Fibroblast of upper back skin (primary cell): ENCODE measurements around the gene CHST9.

Experiments
- DNase-seq: peaks from one replicate; pipeline ENCODE4 v3.0.0-alpha.2; 2013

CHST9 gene

DNA sequence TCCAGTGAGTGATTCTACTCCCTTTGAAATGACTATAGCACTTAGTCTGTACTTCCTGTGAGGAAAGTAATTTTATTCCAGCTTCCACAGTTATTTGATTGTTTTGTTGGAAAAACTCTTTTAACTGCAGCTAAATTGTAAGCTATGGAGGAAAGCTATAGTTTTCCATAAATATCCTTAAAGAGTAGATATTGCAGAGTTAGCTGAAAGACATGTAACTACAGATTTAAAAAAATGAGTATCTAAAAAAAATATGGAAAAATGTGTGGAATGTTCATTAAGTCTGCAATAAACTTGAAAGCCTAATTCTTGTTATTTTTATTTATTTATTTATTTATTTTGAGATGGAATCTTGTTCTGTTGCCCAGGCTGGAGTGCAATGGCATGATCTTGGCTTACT is 262.8 kb downstream of the CHST9 start:
- no peak for DNase-seq

DNA sequence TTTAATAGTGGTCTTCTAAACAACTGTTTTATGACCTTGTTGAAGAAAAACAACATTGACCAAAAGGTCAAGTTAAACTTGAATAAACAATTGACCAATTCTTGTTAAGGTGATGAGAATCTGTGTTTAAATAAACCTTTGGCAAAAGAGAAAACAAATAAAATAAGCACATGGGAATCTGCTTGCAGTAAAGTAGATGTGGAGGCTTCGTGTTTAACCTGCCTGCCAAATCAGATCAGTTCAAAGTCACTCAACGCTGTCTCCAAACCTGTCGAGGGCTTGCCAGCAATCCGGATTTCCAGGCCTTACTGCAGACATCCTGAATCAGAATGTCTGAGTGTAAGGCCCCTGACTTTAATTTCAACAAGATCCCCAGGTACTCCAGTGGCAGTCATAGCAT is 264.5 kb downstream of the CHST9 start:
- no peak for DNase-seq

DNA sequence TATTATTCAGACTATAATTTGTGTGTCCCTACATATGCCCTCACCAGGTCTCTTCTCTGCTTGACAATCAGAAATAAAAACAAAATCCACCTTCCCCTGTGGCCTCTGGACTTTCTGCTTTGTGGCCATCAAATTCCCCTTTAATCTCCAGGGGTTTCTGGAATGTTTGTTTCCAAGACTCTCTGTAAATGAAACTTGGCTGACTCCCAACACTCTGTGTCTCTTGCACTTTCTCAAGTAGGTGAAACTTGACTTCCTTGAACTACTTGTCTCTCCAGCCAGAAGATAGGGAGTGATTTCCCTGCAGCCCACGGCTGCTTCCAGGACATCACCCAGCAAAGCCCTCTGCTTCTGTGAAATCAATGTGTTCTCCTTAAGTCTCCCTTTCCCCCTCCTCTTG is 265.5 kb downstream of the CHST9 start:
- DNase-seq = peak; percentile 5

DNA sequence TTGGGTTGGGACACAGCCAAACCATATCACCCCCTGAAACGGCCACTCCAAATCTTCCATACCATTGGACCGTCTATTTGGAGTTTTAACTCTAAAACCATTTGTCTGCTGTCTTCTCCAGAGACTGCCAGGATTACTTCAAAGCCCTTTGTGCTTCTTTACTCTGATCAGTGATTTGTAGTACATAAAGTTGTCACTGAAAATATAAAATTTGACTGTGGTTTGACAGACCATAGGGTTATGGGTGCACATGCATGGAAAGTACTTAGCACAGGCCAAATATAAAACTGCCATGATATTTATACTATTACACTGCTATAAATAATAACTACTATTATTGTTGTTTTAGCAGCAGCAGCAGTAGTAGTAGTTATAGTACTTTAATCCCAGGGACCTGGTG is 265.9 kb downstream of the CHST9 start:
- DNase-seq = no peak

DNA sequence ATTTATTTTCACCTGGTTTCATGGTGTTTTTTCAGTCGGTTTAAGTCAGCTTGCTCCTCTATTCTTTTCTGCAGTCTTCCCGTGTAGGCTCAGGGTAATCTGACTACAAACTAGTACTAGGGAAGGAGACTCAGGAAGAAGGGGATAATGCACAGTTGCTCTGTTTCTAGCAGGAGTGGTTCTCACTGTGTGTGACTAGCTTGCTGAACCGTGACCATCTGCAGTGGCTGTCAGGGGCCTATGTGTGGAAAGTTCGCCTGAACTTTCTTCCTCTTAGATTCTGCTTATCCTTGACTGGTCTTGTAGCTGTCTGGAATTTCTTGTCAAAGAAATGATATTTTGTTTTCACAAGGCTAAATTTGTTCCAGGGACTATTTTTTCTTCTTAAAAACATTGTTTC is 273.3 kb downstream of the CHST9 start:
- DNase-seq = no peak

DNA sequence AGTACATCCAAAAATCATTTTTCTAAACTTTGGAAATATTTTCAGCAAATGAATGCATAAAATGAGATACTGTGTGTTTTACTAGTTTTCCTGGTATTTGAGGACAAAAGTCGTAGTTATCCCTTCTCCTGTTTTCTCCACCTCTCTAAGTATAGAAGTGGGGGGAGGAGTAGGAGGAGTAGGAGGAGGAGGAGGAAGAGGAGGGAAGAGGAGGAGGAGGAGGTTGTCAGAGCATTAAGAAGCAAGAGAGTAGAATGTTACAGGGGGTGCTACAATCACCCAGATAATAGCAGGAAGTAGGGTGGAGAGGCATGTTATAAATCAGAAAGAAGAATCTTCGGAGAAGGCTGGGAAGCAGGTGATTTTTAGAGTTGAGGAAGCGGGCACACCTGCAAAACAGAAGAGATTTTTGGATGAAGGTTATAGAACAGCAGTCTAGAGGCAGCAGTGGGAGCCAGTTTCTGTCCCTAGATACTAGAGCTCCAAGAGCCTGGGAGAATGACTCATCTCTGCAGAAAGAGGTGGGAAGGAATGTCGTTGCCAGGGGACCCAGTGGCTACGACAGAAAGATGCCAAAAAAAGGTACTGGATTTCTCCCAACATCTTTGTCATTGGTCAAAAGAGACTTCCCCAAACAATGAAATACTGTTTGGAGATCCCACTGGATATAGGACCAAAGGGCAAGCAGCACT is 275.4 kb downstream of the CHST9 start:
- no peak for DNase-seq

DNA sequence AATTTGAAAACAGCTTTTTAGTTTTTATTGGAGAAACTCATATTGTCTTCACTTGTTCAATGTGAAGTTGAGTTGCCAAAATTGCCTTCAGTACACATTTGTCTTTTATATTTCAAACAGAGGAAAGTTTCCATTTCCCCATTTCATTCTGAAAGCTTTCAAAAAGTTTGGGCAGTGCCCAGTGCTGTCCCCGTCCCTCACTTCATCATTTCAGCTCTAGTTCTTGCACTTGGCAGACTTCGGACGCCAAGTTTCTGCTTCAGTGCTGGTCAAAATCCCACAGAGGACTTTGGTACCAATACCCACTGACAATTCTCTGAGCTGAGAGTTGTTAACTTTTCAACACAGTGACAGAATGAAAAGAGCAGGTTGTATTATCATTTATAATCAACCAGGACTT is 276.2 kb downstream of the CHST9 start:
- no peak for DNase-seq

DNA sequence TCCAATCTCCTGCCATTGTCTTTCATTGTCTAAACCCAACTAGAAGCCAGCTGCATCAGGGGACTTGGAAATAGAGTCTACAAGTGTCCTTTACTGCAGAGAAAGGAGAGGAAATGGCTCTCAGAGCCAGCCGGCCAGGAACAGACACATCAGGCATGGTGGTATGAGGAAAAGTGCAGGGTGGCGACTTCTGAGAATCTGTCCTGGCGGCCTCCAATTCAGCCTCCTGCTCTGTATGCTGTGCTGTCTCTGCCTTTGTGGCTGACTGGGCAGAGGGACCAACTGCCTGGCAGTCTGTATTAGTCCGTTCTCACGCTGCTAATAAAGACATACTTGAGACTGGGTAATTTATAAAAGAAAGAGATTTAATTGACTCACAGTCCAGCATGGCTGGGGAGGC is 282.8 kb downstream of the CHST9 start:
- no peak for DNase-seq

DNA sequence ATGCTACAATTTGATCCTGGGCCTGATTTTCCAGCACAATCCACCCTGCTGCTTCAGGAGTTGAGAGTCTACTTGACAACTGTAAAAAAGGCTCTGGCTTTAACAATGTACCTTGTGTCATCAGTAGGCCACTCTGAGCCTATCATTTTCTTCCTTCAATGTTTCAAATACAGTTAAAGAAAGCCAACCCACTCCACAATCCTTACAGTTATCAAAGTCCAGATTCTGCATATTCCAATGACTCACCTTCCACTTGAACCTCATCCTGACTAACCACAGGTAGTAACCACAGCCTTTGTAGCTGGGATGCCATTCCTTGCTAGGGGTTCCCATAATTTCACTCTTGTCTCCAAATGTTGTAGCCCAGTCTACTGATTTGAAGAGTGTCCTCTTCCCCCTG is 284.1 kb downstream of the CHST9 start:
- no peak for DNase-seq

DNA sequence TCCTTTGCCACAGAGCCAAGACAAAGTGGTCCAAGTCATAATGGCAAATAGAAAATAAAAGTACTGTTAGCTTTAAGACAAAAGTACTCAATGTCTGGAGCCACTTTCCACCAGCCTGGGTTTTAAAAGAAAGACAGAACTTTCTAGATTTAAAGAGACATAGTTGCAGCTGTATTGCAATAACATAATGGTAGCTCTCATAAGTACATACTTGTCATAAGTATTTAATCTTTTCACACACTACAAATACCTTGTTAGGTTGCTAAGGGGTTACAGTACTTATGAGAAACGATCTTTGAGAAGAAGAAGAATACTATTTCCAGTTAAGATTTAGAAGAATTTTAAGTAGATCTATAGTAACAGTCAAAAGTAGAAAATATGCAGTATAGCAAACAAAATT is 290.7 kb downstream of the CHST9 start:
- DNase-seq = no peak

DNA sequence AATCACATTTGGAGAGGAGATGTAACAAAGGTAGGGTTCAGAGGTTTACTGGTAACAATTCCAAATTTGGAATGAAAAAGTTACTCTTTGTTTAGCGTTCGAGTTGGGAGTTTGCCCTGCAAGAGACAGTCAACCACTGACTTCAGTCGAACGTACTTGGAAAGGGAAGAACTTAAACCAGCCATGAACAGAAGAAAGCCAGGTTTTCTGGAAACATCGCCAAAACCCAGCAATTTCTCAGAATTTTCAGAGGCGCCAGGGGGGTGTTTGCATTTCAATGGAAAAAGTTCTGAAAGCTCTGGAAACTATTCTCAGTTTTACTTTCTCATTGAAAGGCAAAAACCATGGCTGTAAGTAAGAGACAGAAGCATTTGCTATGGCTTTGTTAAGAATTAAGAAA is 291.1 kb downstream of the CHST9 start:
- DNase-seq = no peak

DNA sequence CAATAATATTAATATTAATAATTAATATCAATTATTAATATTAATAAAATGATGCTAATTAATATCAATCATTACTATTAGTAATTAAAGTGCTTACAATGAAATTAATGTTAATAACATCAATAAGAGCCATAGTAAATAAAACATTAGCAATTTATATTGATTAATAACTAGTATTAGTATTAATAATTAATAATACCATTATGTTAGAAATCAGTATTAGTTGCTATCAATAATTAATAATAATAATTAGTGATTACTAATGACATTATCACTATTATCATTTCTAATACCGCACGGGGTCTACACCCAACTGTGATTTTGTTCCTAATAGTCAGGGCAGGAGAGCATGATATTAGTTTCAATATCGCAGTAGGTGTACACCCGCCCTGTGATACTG is 296.8 kb downstream of the CHST9 start:
- DNase-seq = no peak

DNA sequence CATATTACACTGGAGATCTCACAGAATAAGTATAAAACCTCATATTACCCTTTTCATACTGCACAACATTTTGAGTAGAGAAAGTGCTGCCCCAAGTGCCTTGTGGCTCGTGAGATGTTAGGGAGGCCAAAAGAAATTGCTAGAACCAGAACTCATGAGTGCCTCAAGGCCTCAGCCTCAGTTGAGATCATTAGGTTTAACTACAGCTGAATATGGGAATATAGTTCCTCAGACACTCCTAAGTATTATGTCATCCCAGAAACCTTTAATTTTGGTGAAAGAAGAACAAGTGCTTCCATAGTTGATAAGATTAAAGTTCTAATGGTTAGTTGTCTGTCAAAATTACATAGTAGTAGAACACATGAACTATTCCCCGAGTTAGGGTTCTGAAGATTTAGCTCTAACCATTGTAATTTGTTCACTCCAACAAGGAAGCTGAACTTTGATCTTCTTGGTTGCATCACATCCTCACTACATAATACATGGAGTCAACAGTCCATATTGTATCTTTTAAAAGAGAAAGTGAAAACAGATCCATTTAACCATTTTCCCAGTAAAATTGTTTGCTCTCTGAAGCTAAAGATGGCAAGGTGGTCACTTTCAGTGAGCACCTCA is 310.0 kb downstream of the CHST9 start:
- DNase-seq = no peak

DNA sequence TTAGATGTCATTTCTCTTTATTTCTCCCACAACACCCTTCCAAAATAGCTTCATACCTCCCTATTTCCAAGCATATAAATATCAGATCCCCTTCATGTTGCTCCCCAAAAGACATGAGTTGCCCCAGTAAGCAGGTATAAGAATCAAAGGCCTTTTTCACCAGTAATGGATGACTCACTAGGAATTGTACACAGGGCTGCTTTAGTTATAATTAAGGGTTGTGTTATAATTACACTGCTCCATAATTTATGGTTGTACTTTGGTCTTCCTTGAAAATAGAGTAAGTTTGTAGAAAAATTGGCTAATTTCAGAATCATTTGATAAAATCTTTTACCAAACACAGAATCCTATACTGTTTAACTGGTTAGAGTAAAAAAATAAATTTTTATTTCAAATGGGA is 310.8 kb downstream of the CHST9 start:
- DNase-seq = no peak

DNA sequence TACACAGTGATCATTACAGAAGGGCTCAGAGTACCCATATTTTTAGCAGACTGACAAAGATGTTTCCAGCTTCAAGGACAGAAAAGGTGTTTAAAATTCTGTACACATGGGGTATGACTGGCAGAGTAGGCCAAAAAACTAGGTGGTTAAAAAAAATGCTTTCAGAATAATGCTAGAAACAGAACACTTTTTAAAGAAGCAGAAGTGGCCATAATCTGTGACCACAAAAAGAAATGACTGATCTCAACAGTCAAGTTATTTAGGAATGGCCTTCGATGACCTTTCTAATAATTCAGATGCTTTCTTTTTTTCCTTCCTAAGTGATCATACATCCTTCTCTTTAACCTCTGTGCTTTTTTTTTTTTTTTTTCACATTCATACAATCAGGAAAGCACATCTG is 315.5 kb downstream of the CHST9 start:
- no peak for DNase-seq

DNA sequence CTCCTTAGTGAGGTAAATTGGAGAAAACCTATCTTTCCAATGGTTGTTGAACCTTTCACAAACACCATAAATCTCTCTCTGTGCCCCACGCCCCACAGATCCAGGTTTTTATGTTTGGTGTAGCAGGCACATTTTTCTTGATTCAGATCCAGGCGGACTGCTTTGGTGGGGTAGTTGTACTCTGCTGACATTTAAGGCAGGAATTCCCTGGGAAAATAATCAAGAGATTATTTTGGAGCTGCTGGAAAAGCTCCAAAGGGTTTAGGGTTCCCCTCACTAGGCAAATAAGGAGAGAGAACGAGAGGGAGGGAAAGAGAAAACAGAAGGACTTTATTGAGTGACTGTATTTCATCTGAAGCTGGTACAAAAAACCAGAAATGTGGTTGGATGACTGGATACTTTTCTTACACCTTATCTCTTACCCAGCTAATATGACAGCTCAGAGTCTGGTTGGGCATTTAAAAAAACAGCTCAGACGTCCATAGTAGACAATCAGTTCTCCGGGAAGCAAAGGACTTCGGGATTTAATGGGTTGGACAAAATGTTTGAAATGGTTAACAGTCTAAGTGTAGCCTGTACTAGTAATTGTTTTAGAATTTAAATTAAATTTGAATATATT is 316.0 kb downstream of the CHST9 start:
- DNase-seq = no peak

DNA sequence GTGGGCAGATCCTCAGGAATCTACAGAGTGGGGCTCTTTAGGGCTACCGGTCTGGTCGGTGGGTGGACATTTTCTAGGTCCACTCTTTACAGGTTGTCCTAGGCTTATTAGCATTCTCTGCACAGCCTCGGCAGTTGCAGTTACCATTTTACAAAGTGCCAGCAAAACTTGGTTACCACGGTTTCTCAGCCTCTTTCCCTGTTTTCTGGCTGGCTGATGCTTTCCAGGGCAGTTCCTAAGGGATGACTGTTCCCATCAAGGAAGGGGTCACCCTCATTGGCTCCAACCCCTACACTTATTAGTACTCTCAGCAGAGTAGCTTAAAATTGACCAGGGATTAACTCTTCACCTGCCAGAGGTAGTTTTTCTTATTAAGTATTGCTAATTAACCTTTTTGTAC is 317.6 kb downstream of the CHST9 start:
- no peak for DNase-seq

DNA sequence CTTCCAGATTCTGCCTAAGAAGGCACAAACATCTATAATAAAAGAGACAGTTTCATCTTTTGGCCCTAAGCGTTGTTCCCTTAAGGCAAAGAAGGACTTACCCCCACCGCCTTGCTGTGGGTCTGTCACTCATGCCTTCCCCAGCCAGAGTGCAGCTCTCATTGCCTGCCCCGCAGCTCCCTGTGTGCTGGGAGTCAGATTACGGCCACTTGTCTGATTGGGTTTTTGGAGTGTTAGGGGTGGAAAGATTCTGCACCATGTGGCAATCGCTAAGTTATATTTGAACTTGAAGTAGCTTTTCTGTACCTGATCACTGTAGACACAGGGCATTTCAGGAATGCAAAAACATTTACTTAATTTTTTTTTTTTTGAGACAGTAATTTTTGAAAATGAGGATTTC is 319.6 kb downstream of the CHST9 start, which contains the start of gene AQP4:
AQP4 (minus strand) TSS at position 151 of the 400 bp plus-strand sequence; CDS start at position 133, 18 bp downstream.
- no peak for DNase-seq

DNA sequence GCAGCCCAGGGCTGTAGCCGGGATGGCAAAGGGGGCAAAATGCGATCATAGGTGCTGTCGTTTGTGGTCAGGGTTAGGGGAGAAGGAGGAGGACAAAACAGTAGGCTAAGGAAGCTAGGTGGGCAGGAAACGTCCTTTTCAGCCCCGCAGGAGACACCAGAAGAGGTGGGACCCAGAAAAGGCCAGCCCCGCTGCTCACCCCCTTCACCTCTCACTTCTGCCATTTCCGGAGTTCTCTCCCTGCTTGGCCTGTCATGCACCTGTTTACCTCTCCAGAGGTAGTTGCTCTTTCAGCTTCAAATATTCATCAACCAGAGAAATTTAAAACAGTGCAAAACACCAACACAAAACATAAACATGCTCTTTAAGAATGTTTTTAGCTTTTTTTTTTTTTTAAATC is 320.4 kb downstream of the CHST9 start:
- DNase-seq = no peak

DNA sequence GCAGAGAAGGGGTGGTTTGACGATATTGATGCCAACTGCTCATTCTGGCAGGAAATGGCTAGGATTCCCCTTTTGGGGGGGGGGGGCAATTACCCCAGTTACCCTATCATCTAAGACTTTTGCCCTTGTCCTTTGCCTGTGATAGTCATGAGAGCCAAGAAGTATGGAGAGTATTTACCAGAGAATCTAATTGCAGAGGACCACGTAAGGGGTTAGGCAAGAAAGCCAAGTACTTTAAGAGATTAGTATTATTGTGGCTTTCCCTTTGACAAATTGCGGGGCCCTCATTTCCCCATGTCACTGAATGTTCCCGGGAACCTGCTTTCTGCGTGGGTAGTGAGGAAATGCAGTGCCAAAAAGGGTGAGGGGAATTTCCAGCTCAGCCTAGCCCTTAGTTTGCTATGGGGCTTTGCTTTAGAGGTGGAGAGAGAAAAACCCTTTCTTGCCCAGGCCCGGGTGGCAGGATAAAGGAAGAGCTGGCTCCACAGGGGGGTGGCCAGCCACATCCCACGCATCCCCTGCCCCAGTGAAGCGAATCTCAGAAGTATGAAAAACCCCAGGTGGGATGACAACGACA is 321.1 kb downstream of the CHST9 start:
- DNase-seq = no peak

DNA sequence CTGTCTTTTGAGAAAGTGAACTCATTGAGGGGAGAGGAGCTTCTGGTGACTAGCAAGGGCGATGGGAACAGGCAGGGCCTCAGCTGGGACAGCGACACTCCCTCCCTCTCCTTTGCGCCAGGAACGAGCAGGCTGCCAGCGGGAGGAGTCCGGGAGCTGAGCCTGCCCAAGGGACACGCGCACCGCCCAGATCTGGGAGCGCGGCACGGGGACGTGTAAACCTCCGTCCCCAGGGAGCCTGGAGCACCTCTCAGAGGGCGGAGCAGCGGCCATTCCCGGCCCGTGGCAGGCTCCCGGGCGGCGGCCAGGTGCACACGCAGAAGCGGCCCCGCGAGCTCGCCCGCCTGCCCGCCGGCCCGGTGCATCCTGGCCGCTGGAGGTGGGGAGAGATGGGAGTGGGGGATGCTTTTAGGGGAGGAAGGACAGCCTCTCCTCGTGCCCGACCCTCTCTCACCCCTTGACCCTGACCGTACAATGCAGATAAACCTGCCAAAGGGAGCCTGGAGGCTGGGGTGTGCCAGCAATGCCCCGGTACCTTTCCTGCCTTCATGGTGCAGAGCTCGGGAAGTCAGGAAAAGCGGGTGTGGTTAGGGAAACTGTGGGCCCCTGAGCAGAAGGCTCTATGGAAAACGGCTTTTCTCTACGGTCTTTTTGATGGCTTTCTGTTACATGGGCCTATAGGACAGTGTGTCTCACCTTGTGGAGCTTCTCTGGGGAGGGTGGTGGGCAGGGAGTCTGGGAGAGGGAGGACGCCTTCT is 321.8 kb downstream of the CHST9 start:
- DNase-seq = no peak

DNA sequence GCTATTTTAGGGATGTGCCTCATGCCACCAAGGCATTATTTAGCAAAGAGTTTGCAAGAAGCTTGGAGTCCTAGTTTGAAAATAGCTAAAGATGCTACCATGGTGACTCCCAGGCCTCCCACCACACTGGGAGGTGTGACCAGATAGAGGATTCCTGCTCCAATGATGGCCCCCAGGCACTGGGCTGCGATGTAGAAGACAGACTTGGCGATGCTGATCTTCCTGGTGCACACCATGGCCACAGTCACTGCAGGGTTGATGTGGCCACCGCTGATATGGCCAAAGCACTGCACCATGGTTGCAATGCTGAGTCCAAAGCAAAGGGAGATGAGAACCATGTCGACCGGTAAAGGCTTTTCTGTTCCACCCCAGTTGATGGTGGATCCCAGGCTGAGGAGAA is 323.0 kb downstream of the CHST9 start:
- no peak for DNase-seq
